B cell (primary cell): ENCODE data around the gene POU3F3.

Source experiments
- CTCF ChIP-seq: fragments of 200-600 bp; IDR thresholded peaks from one replicate; pipeline ENCODE4 v1.8.0; 2022; ENCODE audit warnings: antibody characterized with exemption, mild to moderate bottlenecking
- EZH2 ChIP-seq: IDR thresholded peaks from 2 replicates; pipeline ENCODE4 v1.6.1; 2012; ENCODE audit warnings: borderline replicate concordance, low read depth, mild to moderate bottlenecking, moderate library complexity, low read length; ENCODE audit not compliant: insufficient read depth, poor library complexity, severe bottlenecking

GRCh38 chr2:104871649-104871971 lies 17.7 kb downstream of the POU3F3 start:
- TF ChIP-seq EZH2 (no peak), CTCF (no peak)
